GM12874 (cell line): Measurements from ENCODE around the gene ERVMER34-1.

Experiments
- TF ChIP-seq, protein P1 (sequence below): IDR thresholded peaks from 2 replicates; pipeline ENCODE4 v1.5.1; 2011; ENCODE audit warnings: low read depth, mild to moderate bottlenecking, control low read depth, low read length, moderate library complexity; ENCODE audit not compliant: insufficient read depth

Gene ERVMER34-1

GRCh38 chr4:52780617-52781354 lies 29.6 kb upstream of the ERVMER34-1 start:
- TF ChIP-seq, protein P1, sequence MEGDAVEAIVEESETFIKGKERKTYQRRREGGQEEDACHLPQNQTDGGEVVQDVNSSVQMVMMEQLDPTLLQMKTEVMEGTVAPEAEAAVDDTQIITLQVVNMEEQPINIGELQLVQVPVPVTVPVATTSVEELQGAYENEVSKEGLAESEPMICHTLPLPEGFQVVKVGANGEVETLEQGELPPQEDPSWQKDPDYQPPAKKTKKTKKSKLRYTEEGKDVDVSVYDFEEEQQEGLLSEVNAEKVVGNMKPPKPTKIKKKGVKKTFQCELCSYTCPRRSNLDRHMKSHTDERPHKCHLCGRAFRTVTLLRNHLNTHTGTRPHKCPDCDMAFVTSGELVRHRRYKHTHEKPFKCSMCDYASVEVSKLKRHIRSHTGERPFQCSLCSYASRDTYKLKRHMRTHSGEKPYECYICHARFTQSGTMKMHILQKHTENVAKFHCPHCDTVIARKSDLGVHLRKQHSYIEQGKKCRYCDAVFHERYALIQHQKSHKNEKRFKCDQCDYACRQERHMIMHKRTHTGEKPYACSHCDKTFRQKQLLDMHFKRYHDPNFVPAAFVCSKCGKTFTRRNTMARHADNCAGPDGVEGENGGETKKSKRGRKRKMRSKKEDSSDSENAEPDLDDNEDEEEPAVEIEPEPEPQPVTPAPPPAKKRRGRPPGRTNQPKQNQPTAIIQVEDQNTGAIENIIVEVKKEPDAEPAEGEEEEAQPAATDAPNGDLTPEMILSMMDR: no peak

DNA sequence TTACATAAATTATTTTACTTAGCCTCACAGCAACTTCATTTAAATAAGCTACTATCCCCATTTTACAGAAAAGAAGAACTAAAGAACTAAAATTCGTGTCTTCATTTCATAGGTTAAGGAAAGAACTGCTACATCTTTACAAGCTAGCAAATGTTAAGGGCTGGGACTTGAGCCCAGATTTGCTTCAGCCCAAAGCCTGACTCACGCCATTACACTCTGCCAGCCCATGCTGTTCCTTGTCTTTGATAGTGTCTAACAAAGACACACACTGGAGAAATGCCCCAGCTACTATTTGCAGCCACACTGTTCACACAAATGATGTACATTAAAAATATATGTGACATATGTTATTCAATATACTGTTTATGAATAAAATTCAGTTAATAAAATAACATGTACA lies 29.0 kb upstream of the ERVMER34-1 start:
- TF ChIP-seq, protein P1: no peak

DNA sequence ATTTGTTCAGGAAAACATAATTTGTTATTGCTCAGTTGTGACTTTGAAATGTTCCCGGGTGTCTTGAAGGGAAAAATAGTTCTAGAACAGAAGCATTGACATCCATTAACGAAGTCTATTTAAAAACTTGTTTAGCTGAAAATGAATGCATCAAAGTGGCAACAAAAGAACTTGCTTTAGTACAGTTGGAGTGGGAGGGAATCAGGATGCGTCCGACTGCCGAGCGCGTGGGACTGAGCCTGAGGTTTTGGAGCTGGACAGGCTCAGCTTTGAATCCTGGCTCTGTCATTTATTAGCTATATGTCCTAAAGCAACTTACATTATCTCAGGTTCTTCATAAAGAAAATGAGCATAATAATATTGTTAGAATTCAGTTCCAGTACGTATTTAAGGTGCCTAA lies 9.0 kb upstream of the ERVMER34-1 start:
- TF ChIP-seq, protein P1: no peak

DNA sequence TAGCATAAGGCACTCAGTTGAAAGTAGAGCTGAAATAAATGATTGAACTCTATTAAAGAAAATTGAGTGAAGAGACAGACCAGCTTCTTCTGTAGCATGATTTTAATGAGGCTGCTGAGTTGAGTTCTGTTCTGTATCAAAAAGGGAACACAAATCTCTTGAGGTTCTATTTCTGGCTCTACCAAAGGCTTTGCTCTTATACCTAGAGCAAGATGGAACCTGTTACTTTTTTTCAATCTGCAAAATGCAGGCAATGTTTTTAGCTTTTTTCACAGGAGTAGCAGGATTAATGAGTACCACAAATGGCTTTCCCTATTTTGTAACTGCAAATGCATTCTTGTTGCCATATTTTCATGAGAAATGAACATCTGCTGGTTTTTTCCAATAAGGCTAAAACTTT lies 4.2 kb upstream of the ERVMER34-1 start:
- TF ChIP-seq, protein P1: no peak

GRCh38 chr4:52752936-52753335 lies 1.7 kb upstream of the ERVMER34-1 start:
- TF ChIP-seq, protein P1: no peak

- TF ChIP-seq, protein P1: no peak
Observed at GRCh38 chr4:52751487-52751911, 274 bp upstream of the ERVMER34-1 start.

DNA sequence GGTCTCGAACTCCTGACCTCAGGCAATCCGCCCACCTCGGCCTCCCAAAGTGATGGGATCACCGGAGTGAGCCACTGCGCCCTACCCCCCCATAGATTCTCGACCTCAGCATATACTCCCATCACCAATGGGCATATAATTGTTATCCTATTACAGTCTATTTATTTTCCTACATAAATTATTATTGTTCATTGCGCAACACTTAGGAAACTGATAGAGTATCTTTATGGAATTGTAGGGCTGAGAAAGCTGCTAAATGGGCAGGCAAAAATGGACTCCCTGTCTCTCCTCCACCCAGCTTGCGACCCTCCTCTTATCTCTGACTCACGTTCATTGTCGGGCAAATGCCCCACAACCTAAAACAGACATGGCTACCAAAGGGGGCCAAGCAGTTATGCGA lies 1.0 kb downstream of the ERVMER34-1 start:
- TF ChIP-seq, protein P1: no peak
